Glomerular visceral epithelial cell (primary cell): ENCODE measurements around the gene CHRM1.
A peak's percentile ranks its signal among the peaks of the same experiment; 100 is the strongest.

Experiments
- DNase-seq: peaks from one replicate; pipeline ENCODE4 v3.0.0-alpha.2; 2016; ENCODE audit errors: extremely low spot score

The CHRM1 gene

GRCh38 chr11:62925745-62926679, 4.8 kb upstream of the CHRM1 start:
- DNase-seq = no peak

- no peak for DNase-seq
Observed at GRCh38 chr11:62925308-62925707, 4.1 kb upstream of the CHRM1 start.

DNA sequence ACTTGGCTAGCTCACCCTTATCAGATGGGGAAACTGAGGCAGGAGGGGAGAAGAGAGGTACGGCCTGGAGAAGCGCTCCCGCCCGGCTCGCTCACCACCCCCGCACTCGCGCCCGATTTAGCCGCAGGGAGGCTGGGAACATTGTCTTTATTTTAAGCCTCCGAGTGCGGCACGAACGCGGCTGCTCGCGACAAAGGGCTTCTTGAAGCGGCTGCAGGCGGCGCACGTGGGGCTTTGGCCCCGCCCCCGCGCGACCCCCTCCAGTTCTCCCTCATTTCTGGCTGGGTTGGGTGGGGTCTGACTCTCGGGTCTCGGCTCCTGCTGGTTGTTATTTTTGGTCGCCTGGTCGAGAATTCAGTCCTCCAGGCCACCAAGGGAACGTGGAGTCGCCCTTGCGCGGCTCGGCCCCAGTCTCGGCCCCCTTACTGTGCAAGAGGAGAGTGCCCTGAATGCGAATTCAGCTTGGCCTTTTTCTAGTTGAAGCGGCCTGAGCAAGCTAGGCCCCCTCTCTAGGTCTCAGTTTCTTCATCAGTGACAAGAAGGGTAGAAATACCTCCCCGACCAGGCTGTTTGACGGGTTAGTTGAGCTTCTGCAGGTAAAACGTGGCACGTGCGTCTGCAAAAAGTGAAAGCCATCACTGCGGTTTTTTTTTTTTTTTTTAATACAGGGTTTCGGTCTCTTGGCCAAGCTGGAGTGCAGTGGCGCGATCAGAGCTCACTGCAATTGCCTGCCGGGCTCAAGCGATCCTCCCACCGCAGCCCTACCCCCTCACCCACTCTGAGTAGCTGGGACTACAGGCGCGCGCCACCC, 2.6 kb upstream of the CHRM1 start:
- no peak for DNase-seq

GRCh38 chr11:62922653-62923431, 1.7 kb upstream of the CHRM1 start:
- no peak for DNase-seq

- DNase-seq = no peak
Observed at GRCh38 chr11:62922189-62922589, 1.0 kb upstream of the CHRM1 start.

DNA sequence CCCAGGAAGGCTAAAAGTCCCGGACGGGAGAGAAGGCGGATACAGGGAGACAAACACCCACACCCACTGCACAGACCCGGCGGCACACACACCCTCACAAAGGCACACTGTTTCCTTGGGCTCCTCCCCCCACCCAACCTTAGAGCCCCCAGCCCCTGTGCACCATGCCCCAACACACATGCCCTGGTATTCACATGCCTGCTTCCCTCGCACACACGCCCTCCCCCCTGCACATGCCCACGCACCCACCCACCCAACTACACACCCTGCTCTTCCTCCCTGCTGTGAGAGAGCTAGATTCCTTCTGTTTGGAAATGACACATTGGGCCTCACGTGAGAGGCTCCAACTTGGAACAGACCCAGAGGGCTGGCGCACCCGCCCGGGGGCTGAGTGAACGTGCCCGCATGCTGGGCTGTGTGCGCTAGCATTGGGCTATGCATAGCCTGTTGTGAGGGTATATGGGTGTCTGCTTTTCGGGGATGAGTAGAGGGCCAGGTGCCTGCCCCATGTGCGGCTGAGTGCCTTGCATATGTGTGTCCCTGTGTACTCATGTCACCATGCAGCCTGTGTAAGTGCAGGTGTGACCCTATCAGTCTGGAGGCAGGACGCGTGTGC, 518 bp upstream of the CHRM1 start:
- DNase-seq = no peak

GRCh38 chr11:62919898-62920640, 1.1 kb downstream of the CHRM1 start:
- no peak for DNase-seq

DNA sequence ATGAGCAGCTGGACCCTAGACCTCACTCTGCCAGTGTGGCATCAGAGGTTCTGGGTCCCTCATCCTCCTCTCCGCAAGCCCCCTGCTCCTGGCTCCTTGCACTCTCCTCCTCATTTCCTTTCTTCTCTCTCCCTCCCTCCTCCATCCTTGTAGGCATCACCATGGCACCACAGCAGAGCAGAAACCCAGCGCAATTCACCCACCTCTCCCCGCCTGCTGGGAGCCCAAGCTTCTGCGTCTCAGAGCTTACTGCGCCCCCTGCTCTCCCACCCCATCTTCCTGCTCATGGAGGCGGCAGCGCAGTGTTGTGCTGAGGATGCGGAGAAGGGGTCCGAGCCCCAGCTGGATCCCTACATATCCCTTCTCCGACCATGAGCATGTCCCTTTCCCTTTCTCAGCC, 1.7 kb downstream of the CHRM1 start:
- no peak for DNase-seq

GRCh38 chr11:62918531-62918930, 2.6 kb downstream of the CHRM1 start:
- no peak for DNase-seq

GRCh38 chr11:62917906-62918502, 3.2 kb downstream of the CHRM1 start:
- DNase-seq = no peak

- DNase-seq = no peak
Observed at GRCh38 chr11:62914416-62914815, 6.7 kb downstream of the CHRM1 start.

DNA sequence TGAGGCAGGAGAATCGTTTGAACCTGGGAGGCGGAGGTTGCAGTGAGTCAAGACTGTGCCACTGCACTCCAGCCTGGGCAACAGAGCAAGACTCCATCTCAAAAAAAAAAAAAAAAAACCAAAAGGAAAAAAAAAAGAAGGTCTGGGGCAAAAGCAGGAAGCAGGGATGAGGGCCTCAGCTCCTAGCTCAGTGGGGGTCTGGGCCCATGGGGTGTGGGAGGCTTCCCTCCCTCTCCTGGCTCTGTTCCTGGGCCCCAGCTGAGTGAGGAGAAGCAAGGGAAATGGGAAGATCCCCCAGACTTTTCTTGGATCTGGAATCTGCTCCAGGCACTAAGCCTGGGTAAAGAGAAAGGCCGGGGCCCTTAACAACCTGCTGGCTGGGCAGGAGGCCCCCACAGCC, 8.9 kb downstream of the CHRM1 start:
- DNase-seq = no peak

DNA sequence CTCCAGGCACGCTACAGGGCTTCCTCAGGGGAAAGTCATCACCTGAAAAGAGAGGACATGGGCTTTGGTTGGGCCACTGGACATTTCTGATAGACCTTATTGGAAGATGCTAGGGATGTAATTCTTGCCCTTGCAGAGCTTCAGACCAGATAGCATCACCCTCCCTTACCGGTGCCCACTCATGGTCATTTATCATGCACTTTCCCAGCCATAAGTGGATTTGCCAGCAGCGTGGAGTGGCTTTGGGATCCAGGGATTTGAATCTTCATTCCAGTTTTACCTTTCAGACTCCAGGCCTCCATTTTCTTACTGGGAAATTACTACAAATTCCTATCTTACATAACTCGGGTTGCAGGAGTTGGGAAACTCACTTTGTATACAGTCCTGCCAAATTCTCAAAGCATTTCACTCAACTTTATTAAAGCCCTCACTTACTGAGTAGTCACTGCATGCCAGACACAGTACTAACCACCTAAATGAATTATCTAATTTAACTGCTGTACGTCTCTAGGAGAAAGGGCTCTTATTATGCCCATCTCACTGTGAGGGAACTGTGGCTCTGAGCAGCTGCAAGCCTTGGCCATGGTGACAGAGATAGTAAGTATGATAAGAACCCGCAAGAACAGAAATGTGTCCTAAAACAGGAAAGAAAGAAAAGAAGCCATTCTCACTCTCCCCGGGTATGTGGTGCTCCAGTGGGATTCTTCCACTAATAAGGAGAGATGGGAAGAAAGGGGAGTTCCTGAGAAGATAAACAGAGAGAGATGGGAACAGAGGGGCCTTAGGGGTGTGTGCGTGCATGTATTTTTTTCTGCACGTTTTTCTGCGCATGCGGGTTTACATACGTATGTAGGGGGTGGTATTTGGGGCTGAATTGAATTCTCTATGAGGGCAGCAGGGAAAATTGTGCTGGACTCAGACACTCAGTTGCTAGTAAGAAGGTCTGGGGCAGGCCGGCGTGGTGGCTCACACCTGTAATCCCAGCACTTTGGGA, 9.7 kb downstream of the CHRM1 start:
- DNase-seq = no peak

DNA sequence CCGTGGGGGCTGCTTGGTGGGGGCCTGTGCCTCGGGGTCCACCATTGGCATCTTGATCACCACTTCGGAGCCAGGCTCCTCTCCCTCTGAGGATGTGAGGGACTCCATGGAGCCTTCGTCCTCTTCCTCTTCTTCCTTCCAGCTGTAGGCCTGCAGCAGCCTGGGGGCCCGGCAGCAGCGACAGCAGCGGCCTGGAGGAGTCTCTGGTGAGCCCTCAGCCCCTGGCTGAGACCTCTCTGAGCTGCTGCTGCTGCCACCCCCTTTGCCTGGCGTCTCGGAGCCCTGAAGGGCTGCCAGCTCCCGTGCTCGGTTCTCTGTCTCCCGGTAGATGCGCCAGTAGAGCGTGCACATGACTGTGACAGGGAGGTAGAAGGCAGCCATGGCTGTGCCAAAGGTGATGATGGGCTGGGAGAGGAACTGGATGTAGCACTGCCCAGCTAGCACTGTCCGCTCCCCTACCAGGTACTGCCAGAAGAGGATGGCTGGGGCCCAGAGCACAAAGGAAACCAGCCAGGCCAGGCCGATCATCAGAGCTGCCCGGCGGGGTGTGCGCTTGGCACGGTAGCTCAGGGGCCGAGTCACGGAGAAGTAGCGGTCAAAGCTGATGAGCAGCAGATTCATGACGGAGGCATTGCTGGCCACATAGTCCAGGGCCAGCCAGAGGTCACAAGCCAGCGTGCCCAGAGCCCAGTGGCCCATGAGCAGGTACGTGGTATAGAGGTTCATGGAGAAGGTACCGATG, 10.9 kb downstream of the CHRM1 start:
- no peak for DNase-seq

- peak; percentile 70 for DNase-seq
Observed at GRCh38 chr11:62909107-62909894, 11.9 kb downstream of the CHRM1 start.

GRCh38 chr11:62908468-62909072, 12.6 kb downstream of the CHRM1 start:
- DNase-seq = no peak

GRCh38 chr11:62905927-62906531, 15.1 kb downstream of the CHRM1 start:
- peak; percentile 77 for DNase-seq
